ENCODE measurements around the gene PRR5. TPM values are rescaled to one million over a fixed set of nuclear protein-coding genes. Genes with fewer than 3 reads are reported as not detected.
A peak's percentile ranks its signal among the peaks of the same experiment; 100 is the strongest.

Gene PRR5
- total RNA-seq, 4 donors from 2014 or later, result 22.2 to 51.5 (median 31.6) TPM

- DNase-seq (ENCODE audit: low spot score) (no peak), ATAC-seq (ENCODE audit: low FRiP score) (peak; percentile 34)
- TF ChIP-seq, protein P1, sequence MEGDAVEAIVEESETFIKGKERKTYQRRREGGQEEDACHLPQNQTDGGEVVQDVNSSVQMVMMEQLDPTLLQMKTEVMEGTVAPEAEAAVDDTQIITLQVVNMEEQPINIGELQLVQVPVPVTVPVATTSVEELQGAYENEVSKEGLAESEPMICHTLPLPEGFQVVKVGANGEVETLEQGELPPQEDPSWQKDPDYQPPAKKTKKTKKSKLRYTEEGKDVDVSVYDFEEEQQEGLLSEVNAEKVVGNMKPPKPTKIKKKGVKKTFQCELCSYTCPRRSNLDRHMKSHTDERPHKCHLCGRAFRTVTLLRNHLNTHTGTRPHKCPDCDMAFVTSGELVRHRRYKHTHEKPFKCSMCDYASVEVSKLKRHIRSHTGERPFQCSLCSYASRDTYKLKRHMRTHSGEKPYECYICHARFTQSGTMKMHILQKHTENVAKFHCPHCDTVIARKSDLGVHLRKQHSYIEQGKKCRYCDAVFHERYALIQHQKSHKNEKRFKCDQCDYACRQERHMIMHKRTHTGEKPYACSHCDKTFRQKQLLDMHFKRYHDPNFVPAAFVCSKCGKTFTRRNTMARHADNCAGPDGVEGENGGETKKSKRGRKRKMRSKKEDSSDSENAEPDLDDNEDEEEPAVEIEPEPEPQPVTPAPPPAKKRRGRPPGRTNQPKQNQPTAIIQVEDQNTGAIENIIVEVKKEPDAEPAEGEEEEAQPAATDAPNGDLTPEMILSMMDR (IDR thresholded peaks at IDR 0.05), result no peak
These were observed 16.5 kb upstream of the PRR5 start for GRCh38 chr22:44685384-44686056.

DNA sequence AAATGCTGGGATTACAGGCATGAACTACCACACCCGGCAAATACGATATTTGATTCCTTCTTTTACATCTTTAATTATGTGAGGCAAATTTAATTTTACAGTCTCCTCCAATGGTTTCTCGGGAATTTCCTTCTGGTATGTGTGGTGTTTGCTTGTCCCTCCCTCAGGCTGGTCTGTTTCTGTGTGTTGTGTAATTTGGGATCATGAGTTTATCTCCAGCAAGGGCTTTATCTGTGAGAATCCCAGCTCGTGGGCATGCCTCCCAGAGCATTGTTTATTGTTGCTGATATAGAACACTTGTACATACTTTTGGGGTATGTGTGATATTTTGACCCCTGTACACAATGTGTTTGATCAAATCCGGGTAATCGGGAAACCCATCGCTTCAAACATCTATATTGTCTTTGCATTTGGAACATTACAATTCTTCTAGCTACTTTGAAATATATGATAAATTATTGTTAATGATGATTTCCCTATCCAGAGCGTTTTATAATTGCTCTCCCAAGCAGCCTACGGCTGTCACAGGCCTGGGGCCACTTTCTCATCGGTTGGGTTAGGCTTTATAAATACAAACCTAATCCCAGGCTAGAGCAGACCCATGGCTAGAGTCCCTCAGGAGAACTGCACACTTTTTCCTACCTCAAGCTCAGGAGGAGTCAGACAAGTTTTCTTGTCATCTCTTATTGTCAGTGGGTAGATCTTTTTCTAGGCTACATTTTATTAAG lies 15.0 kb upstream of the PRR5 start:
- TF ChIP-seq, protein P1 (IDR thresholded peaks at IDR 0.05), result no peak
- no peak for ATAC-seq (ENCODE audit: low FRiP score)
- no peak for DNase-seq (ENCODE audit: low spot score)

GRCh38 chr22:44689173-44689572 lies 12.8 kb upstream of the PRR5 start:
- no peak for ATAC-seq (ENCODE audit: low FRiP score)
- TF ChIP-seq, protein P1 (IDR thresholded peaks at IDR 0.05), result no peak

DNA sequence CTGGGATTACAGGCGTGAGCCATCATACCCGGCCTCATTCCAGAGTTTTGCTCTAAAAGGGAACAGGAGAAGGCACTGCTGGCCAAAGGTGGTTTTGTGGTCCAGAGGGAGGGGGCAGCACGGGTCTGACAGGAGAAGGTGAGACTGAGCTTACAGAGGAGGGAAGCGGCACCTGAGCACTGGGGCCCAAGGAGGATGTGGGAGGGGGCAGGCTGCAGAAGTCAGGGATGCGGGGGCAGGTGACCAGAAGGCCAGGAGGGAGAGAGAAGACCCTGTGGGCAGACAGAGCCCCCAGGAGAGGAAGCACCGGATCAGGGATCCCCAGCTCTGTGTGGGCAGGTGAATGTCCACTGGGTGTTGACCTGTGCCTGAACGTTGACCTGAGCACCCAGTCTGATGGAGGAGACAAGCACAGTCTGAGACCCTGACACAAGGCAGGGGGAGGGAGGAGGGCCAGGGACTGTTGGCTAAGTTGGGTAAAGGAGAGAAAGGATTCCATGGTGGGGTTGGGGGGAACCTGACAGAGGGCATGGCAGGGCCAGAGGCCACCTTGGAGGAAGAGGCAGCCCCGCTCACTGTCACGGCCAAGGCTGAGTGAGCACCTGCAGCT lies 12.0 kb upstream of the PRR5 start:
- TF ChIP-seq, protein P1 (IDR thresholded peaks at IDR 0.05), result no peak
- no peak for DNase-seq (ENCODE audit: low spot score)
- no peak for ATAC-seq (ENCODE audit: low FRiP score)

More at GRCh38 chr22:44689173-44689572, 12.8 kb upstream of the PRR5 start:
- DNase-seq (ENCODE audit: low spot score), result no peak

DNA sequence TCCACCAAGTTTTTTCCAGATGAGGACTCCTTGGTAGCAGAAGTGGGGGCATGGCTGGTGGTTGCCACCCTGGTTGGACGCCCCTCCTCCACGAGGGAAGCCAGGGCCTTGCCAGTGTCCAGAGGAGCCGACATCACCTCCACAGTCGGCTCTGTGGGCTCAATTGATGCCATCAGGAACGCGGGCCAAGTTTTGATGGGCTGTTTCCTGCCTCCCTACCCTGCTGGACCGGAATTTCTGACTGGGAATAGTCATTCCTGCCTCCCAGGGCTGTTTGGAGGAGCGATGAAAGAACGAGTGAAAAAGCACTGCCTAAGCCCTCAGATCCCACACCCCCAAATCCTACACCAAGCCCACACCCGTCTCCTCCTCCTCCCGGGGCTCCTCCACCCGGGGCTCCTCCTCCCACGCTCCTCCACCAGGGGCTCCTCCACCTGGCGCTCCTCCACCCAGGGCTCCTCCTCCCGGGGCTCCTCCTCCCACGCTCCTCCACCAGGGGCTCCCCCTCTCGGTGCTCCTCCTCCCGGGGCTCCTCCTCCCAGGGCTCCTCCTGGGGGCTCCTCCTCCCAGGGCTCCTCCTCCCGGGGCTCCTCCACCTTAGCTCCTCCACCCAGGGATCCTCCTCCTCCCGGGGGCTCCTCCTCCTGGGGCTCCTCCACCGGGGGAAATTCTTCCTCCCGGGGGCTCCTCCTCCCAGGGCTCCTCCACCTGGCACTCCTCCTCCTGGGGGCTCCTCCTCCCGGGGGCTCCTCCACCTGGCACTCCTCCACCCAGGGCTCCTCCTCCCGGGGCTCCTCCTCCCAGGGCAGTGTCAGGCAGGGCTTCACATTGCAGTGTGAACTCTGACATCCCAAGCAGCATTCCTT lies 10.0 kb upstream of the PRR5 start:
- TF ChIP-seq, protein P1 (IDR thresholded peaks at IDR 0.05), result no peak
- ATAC-seq (ENCODE audit: low FRiP score), result peak; percentile 53
- no peak for DNase-seq (ENCODE audit: low spot score)

- no peak for DNase-seq (ENCODE audit: low spot score)
- ATAC-seq (ENCODE audit: low FRiP score), result no peak
- TF ChIP-seq, protein P1 (IDR thresholded peaks at IDR 0.05), result no peak
These were observed 9.4 kb upstream of the PRR5 start for GRCh38 chr22:44692662-44693007.
